ENCODE data around the gene CIT. TPM values are rescaled to one million over a fixed set of nuclear protein-coding genes. Genes with fewer than 3 reads are reported as not detected.
"Not testable (repeated sequence)": the region's sequence is repeated elsewhere in the genome, so short reads cannot be mapped to it uniquely, and the experiment has no call there.

CIT gene
- total RNA-seq, 1 experiment from 2014 or later: 26.6 TPM

DNA sequence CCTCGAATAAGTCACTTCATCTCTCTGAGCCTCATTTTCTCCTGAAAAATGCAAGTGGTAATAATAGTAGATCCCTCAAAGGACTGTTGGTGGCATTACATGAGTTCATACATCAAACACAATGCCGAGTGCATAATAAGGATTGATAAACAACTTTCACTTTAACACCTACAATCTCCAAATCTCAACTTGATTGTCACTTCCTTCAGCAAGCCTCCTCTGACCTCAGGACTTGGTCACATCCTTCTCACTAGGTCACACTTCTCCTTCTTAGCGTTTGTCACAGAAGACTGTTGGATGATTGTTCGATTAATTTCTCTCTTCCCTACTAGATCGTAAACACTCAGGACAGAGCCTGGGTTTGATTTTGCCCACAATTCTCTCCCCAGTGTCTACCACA is 217.0 kb downstream of the CIT start:
- DNase-seq (ENCODE audit: extremely low read depth, low read depth): no peak

- DNase-seq (ENCODE audit: extremely low read depth, low read depth): peak; percentile 40
These were observed 217.7 kb downstream of the CIT start for GRCh38 chr12:119659289-119659897.

DNA sequence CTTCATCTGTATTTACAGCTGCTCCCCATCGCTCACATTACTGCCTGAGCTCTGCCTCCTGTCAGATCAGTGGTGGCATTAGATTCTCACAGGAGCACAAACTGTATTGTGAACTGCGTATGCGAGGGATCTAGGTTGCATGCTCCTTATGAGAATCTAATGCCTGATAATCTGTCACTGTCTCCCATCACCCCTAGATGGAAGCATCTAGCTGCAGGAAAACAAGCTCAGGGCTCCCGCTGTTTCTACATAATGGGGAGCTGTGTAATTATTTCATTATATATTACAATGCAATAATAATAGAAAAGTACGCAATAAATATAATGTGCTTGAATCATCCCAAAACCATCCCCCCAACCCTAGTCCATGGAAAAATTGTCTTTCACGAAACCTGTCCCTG is 219.0 kb downstream of the CIT start:
- DNase-seq (ENCODE audit: extremely low read depth, low read depth): not testable (repeated sequence)

GRCh38 chr12:119657001-119657400 is 220.1 kb downstream of the CIT start:
- DNase-seq (ENCODE audit: extremely low read depth, low read depth): not testable (repeated sequence)

DNA sequence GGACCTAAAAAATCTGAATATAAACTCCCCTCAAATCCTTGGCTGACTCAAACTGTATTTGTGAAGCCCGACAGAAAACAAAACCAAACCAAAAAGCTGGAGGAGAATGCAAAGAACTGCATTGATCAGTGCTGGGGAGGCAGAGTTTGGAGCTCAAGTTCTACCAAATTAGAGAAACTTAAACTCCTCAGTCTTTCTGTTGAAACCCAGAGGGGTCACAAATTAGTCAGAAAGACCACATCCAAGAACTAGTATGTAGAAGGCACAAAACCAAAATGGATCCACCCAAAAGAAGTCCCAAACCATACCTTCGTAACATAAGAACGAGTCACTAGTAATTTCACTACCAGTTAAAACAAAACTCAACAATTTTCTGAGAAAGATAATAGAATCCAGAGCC is 224.5 kb downstream of the CIT start:
- DNase-seq (ENCODE audit: extremely low read depth, low read depth): no peak

- peak; percentile 22 for DNase-seq (ENCODE audit: extremely low read depth, low read depth)
These were observed 227.8 kb downstream of the CIT start for GRCh38 chr12:119649202-119649808.

- no peak for DNase-seq (ENCODE audit: extremely low read depth, low read depth)
These were observed 231.5 kb downstream of the CIT start for GRCh38 chr12:119645535-119646059.

- DNase-seq (ENCODE audit: extremely low read depth, low read depth): no peak
These were observed 232.2 kb downstream of the CIT start for GRCh38 chr12:119644930-119645329.

- no peak for DNase-seq (ENCODE audit: extremely low read depth, low read depth)
These were observed 234.1 kb downstream of the CIT start for GRCh38 chr12:119642986-119643385.

Other genes with a start within 250 kb of the CIT start
- 15.8 and 18.6 TPM in 2 replicates for gene PRKAB1, start 209.2 kb downstream of the CIT start, total RNA-seq (2014; rRNA removed; shearing (Covaris generic))
- gene BICDL1, start 111.9 kb upstream of the CIT start, total RNA-seq (2014; rRNA removed; shearing (Covaris generic)): 3.2 and 4.2 TPM in 2 replicates
- 35.2 and 35.9 TPM in 2 replicates for gene RAB35, start 239.4 kb upstream of the CIT start, total RNA-seq (2014; rRNA removed; shearing (Covaris generic))